ENCODE data around the gene ACO2. TPM values are rescaled to one million over a fixed set of nuclear protein-coding genes. Genes with fewer than 3 reads are reported as not detected.
"Not testable (repeated sequence)": the region's sequence is repeated elsewhere in the genome, so short reads cannot be mapped to it uniquely, and the experiment has no call there.

Gene ACO2
- polyA plus RNA-seq (ENCODE audit: insufficient read length): 117 TPM

DNA sequence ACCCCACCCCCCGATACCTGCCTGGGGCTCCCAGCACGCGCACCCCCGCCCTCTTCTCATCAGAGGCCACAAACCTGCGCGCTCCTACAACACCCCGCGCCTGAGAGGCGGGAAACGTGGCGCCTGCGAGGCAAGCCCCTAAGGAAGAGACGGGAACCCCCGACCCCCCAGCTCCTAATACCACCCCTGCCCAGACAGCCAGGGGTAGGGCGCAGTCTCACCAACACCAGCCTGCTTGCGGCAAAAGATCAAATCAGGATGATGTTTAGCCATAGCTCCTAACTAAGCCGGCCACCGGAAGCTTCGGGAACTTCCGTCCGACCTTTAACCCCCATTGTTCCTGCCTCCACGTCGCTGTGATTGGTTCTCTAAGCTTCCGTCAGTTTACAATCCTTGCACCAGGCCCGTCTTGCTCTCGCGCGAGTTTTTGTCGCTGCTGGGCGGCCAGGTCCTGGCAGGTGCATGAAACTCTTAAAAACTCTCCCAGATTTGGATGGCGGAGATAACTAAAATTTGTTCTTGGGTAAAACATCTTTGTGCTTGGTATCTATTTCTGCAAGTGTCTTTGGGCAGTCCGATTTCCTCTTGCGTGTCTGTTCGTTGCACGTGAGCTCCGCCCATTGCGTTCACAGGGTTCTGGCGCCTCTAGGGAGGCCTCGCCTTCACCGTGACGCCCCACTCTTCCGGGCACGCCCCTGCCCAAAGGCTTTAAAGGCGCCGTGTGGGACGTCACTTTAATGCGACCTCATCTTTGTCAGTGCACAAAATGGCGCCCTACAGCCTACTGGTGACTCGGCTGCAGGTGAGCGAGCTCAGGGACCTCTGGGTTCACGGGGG lies at the start of gene ACO2, which contains the start of gene PHF5A:
Gene ACO2, plus strand, starts transcription at position 737 of the 837 bp plus-strand sequence. Its CDS starts 30 bp downstream, at position 767.
Gene PHF5A, minus strand, starts transcription at position 312 of the 837 bp plus-strand sequence. Its CDS starts 39 bp downstream, at position 273.
- DNase-seq: peak; percentile 99

DNA sequence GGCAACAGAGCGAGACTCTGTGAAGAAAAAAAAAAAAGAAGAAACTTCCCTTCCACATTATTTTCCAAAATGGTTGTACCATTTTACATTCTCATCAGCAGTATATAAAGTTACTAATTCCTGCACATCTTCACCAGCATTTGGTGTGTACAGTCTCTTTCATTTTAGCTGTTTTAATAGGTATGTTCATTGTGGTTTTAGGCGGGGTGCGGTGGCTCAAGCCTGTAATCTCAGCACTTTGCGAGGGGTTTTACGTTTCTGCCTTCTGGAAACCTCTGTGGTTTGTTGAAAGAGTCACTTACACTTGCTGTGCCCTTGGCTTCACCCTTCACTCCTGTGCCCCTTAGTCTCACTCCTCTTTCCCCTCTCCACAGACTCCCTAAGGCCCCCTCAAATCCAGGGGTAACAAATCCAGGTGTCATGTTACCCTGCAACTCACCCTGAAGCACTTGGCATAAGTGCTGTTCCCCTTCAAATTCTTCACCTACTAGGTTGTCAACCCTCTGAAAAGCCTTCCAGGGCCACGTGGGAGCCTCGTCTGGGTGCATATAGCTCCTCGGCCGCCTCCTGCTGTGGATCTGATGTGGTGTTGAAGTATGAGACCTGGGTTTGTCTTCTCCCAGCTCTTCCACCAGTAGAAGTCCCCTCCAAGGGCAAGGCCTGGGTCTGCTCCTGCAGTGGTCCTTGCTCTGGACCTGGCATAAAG lies 43.1 kb upstream of the ACO2 start:
- DNase-seq: no peak

DNA sequence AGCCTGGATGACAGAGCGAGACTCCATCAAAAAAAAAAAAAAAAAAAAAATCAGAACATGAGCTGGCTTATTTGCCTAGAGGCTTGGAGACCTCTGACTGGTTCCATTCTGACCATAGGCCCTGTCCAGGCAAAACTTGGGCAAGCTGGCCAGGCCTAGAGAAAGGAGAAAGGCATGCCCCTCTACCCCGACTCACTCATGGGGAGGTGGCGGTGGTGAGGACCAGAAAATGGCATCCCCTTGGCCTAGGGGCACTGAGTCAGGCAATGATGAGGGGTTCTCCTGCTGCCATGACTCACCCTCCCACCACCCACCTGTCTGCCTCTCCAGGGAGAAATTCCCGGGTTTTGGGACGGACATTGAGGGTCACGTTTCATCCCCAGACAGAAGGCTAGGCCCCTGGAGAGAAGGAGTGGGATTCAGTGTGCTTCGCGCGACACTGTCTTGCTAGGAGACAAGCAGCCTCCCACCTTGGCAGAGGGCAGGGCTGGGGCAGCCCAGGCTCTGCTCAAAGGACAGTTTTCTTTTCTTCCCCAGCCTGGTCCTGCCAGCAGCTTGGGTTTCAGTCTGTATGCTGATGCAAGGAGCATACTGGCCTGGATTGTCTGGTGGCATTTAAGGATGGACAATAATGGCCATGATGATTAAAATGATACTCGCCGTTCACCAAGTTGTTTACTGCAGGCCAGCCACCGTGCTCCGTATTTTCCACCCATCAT lies 39.5 kb upstream of the ACO2 start:
- no peak for DNase-seq

DNA sequence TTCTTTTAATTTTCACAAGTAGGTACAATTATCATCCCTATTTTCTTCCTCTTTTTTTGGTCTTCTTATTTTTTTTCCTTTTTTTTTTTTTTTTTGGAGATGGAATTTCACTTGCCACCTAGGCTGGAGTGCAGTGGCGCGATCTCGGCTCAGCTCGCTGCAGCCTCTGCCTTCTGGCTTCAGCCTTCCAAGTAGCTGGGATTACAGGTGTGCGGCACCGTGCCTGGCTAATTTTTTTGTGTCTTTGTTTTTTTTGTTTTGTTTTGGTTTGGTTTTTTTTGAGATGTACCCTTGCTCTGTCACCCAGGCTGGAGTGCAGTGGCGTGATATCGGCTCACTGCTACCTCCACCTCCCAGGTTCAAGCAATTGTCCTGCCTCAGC lies 39.0 kb upstream of the ACO2 start:
- no peak for DNase-seq

DNA sequence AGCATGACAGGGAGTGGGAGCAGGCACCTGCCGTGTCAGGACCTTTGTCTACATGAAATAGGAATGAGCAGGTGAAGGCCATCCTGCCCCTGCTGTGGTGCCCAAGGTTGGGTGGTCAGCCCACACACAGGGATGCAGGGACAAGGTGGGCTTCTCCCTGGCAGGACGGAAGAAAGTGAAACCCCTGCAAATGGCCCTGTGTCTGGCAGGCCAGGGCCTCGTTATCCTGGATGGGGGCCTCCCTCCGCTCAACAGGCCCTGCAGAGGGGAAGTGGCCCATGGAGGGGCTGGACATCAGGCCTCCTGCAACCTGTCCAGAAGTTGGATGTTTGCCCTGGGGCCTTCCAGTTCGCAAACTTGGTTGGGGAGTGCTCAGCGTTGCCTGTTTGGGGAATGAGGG lies 37.3 kb upstream of the ACO2 start:
- no peak for DNase-seq

DNA sequence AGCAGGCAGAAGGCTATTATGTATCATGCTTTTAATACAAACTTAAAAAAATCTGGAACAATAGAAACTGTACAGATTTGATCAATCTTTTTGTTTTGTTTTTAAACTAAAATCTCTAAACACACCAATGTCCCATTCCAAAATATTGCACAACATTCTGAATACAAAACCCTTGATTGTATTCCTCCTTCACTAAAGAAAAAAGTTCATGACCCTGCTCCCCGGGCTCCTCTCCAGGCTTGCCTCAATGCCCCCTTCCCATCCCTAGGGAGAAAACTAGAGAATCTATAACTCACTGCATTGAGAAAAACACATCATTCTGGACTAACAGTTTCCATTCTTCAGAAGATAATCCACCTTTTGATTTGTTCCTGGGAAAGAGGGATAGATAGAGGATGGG lies 35.4 kb upstream of the ACO2 start:
- not testable (repeated sequence) for DNase-seq

DNA sequence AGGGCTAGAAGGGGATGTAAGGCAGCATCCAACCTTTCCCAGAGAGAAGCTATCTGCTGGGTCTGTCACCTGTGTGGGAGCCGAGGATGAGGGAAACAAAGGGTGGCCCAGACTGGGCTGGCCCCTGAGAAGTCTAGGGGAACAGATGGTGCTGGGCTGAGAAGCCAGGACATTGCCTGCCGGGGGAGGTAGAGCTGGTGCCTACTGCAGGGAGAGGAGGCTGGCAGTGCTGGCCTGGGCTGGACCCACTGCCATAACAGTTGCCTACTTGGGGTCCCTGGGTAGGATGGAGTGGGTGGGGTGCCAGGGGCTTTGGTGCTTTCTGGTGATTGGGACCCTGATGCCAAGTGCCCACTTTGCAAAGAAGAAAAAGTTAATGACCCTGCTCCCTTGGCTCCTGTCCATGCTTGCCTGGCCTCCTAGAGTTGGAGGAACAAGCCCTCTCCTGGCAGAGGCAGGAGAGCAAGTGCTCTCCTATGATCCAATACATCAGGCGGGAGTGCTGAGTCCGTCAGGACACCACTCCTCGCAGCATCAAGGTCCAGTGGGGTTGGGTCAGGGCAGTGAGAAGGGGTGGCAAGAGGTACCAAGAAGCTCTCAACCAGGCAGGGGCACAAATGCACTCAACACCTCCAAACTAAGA lies 34.4 kb upstream of the ACO2 start:
- DNase-seq: not testable (repeated sequence)

DNA sequence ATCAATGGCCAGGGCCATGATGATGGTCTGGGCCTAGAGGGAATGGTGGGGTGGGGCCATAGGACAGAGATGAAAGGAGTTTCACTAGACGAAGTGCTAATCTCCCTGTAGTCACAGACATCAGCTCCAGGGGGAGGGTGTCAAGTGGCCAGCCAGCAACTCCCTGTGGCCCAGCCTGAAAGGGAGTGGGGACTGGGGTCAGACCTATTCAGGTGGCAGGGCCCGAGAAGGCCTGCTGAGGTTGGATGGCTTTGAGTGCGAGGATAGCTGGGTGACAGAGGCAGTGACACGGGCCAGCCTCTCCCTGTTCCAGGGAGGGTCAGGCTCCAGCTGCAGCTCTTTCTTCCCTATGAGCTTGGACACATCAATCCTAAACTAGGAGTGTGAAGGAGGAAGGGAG lies 33.4 kb upstream of the ACO2 start:
- DNase-seq: no peak

DNA sequence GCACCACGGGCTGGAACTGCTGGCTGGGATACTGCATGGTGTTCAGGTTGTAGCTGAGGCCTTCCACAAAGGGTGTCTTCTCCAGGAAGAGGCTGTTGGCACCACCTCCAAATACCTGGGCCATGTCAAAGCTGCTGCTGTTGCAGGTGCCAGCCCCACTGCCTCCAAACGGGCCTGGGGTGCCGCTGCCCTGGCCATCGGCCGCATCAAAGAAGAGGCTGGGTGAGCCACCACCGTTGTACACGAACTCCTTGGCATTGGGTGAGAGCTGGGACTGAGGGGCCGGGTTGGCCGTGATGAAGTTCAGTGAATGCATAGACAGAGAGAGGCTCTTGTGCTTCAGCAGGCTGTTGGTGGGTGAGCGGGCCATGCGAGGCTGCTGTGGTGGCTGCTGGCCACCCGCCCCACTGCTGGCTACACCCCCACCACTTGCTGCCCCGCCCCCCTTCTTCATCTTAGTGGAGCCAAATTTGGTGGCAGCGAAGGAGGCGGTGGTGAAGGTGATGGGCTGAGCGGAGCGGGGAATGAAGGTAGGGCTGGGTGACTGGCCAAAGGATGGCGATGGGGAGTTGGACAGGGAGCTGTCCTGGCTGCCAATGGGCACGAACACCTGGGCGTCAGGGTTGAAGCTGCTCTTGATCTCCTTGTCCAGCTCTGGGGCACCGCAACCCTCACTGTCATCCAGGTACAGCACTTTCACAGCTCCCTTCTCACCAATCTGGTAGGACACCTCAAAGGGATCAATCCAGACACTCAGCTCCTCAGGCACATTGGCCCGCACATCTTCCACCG lies 32.4 kb upstream of the ACO2 start:
- DNase-seq: no peak

DNA sequence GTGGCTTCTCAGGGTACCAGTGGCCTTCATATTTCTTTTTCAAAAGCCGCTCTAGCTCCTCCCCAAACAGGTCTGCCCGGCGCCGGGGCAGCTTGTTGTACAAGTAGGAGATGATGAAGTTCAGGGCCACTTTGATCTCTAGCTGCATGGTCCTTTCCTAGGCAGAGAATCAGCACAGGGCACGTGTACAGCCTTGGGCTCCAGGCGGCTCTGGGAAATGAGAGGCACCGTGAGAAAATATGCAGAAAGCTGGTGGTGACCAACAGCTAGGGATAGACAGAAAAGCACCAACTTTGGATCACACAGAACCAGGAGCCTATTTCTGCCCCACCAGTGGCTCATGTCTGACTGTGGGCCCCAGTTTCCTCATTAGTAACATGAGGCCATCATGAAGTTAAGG lies 31.7 kb upstream of the ACO2 start:
- no peak for DNase-seq

DNA sequence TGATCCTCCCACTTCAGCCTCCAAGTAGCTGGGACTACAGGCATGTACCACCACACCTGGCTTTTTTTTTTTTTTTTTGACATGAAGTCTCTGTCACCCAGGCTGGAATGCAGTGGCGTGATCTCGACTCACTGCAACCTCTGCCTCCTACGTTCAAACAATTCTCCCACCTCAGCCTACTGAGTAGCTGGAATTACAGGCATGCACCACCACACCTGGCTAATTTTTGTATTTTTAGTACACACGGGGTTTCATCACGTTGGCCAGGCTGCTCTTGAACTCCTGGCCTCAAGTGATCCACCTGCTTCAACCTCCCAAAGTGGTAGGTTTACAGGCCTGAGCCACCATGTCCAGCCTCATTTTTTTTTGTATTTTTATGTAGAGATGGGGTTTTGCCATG lies 28.4 kb upstream of the ACO2 start:
- DNase-seq: not testable (repeated sequence)

DNA sequence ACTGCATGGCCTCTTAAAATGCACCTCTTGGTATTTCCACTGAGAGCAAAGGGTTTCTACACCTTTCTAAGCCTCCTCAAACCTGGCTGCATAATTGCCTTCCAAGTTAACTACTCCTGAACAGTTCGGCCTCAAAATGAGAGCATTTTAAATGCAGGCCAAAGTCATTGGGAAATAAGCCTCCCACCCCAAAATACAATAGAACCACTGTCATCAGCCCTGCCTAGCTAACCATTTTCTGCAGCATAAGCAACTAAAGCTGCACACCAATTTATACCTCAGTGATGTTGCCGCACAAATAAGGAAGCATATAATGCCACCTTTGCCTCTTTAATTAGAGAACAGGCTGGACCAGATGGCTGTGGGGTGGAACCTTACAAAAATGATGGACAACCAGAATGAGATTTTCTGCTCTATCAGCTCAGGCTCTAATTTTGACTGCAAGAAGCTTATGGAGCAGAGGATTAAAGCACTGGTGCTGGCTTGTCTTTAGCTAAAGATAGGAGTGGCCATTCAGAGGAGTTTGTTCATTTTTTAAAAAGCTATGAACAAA lies 26.6 kb upstream of the ACO2 start:
- DNase-seq: no peak

DNA sequence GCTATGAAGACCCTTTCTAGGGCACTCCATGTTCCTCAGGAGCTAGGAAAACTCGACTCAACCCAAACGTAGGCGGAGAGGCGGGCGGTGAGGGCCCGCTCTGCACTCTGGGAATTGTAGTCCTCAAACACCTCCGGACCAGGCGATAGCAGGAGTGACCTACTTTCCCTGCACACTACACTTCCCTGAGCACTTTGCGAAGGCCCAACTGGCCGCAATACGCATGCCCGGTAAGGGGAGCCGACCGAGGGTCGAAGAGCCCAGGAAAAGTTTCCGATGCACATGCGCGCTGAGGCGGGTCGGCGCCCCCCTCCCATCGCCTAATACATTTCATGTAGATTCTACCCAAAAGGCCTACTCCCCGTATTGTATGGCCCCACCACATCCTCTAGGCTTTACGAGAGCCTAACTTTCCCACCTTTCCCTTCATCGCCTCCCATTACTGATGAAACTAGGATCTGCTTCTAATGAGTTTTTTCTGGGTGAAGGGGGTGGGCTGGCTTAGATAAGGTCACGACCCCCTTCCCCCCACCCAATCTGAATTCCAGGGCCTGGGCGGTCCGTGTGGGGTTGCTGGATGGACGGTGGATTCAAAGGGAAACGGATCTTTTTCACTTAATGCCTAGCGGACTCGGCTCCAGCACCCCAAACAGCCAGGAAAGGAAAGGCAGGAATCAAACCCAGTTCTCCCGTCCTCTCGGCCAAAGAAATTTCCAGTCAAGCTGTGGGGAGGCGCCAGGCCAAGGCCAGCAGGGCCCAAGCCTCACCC lies 24.4 kb upstream of the ACO2 start:
- peak; percentile 99 for DNase-seq

DNA sequence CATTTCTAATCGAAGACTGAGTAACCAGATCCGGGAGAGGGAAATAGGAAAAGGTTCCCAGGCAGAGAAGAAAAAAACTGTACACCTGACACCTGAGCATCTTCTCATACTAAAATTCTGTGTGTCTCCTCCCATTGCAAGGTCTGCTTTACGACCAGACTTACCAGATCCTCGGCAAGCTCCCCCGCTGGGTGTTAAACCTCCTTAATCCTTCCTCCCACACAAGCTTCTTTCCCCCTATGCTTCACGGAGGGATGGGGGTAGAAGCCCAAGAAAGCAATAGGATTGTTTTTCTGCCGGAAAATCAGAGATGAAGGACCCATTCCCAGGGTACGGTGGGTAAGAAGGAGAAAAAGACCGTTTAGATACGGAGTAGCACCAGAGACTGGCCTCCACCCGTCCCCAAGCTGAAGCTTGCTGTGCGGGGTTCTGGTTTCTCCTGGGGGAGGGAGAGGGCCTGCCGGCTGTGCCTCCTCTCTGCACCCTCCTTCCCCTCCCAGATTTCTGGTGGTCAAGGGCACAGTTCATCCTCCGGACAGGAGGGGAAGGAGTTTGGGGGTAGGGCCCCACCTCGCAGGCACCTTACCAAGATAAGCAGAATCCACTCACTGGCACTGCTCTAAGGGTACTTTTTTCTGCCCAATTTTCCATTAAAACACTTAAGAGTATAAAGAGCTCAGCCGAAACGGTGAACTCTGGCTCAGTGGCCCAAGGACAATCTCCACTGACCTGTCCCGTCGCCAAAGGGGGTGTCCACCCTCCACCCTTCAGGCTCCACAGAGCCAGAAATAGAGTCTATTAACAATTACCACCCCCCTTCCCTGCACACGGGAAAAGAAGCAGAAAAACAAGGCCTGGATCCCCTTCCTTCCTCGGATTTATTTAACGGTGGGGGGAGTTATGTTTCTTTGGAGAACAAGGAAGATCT lies 23.5 kb upstream of the ACO2 start:
- peak; percentile 27 for DNase-seq

DNA sequence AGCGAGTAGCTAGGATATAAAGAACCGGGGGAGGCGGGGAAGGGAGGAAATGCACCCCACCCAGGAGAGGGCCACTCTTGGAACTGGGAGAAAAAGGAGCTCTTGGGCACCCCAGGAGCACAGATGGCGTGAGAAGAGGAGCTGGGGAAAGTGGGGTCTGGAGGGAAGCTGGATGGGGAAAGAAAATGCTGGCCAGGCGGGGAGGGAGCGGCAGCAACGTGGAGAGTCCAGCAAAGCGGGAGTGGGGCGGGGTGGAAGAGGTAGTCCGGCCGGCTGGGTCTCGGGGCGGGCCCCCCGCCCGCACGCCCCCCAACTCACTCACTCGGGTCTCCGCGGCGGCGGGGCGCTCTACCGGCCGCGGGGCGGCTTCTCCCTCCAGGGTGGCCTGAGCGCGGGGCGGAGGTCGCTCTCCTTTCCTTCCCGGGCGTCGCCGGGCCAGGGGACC lies 22.8 kb upstream of the ACO2 start:
- DNase-seq: peak; percentile 24

DNA sequence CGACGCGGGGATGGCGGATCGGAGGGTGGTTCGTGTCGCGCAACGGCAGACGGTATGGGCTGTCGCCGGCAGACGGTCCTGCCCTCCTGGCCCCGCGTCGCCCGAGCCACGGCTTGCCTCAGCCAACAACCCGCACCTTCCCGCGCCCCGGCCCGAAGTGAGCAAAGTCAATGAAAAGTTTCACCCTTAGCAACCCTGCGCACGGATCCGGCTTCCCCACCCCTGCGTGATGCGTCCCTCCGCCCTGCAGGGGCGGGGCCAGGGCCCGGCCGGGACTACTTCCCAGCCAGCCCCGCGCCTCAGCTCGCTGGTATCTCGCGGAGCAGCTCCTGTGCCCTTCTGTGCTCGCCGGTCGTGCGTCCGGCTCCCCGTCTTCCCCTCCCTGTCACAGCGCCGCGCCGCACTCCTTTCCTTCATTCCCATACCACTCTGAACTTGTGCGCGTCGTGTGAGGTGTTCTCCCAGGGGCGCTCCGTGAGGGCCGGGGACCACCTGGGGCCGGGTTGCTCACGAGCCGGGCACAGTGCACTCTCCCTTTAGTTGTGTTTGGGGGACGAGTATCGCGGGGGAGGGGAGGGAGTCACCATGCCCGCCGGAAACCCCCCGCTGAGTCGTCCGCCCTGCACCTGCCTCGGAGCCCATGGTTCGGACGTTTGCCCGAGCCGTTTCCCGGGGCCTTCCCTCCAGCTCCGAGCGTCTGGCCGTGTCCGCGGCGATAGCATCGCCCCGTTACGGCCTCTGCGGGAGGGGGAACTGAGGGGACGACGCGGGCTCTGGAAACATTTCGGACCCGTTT lies 22.1 kb upstream of the ACO2 start, which contains the start of gene TOB2:
Gene TOB2, minus strand, starts transcription at position 163 of the 796 bp plus-strand sequence. CDS start 9,456 bp downstream, outside the sequence.
- peak; percentile 96 for DNase-seq

DNA sequence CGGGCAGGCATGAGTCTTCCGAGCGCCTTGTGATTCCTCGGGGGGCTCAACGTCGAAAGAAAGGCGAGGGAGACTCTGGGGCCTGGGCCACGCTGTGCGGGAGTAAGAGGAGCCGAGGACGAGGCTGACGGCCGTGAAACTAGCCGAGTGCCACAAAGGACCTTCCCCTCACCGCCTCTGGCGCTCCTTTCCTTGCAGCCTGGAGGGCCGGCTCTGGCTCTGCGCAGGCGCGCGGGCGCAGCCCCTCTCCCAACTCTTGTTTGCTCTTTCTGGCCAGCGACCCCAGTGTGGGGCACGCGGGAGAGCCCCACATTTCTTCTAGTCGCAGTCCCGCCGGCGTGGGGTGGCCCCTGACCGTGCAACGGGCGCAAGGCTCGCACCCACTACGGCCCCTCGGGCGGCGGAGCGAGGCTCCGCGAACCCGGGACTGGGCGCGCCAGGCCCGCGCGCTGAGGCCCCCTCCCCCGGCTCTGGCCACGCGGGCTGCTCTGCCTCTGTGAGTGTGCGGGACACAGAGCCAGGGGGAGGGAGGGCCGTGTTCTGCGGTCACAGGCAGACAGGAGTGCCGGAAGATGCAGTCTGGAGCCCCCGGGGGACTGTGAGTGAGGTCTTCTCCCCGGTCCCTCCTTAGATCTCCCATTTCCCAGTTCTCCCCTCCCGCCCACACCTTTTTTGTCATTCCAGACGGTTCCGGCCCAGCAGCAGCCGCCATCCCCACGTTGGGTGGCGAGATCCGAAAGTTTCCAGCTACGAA lies 21.3 kb upstream of the ACO2 start:
- DNase-seq: peak; percentile 91

Measured in hindlimb muscle (tissue), 1 donor.